Aorta (tissue), 5 donors: ENCODE results near the gene KRT71. TPM values are rescaled to one million over a fixed set of nuclear protein-coding genes. Genes with fewer than 3 reads are reported as not detected.
A peak's percentile ranks its signal among the peaks of the same experiment; 100 is the strongest.

ENCODE experiments used
- ATAC-seq: fragments of 200-7000 bp; cut with Tn5 transposase; one replicate; pipeline ENCODE4 v1.9.1; 2022; ENCODE audit warnings: moderate library complexity; ENCODE audit not compliant: low FRiP score
- DNase-seq, 2 donors: peaks; one replicate each; pipeline ENCODE4 v3.0.0-alpha.2; 2020
- H3K27ac ChIP-seq, 2 donors: one replicate each; pipeline ENCODE4 v1.5.1; 2013; ENCODE audit warnings: low read length in 2 of 2, mild to moderate bottlenecking in 2 of 2, moderate library complexity in 2 of 2, control low read depth in 1 of 2, inconsistent platforms in 1 of 2, low read depth in 1 of 2
- H3K27me3 ChIP-seq, 2 donors: one replicate each; pipeline ENCODE4 v1.6.1; 2013; ENCODE audit warnings: control low read depth in 1 of 2, low read length in 1 of 2, mild to moderate bottlenecking in 1 of 2, moderate library complexity in 1 of 2; ENCODE audit not compliant: insufficient read depth in 2 of 2, control insufficient read depth in 1 of 2
- H3K36me3 ChIP-seq, 2 donors: one replicate each; pipeline ENCODE4 v1.6.1; 2013; ENCODE audit warnings: control low read depth in 1 of 2, low read length in 1 of 2, mild to moderate bottlenecking in 1 of 2; ENCODE audit not compliant: insufficient read depth in 2 of 2, control insufficient read depth in 1 of 2
- H3K4me1 ChIP-seq, 2 donors: one replicate each; pipeline ENCODE4 v1.6.1; 2013; ENCODE audit warnings: low read length in 2 of 2, control low read depth in 1 of 2, mild to moderate bottlenecking in 1 of 2, moderate library complexity in 1 of 2; ENCODE audit not compliant: insufficient read depth in 2 of 2, control insufficient read depth in 1 of 2
- H3K4me3 ChIP-seq, 2 donors: one replicate each; pipeline ENCODE4 v1.5.1; 2013; ENCODE audit warnings: low read length in 2 of 2, control low read depth in 1 of 2, mild to moderate bottlenecking in 1 of 2
- H3K9me3 ChIP-seq: one replicate; pipeline ENCODE4 v1.6.1; 2013; ENCODE audit warnings: mild to moderate bottlenecking, low read length; ENCODE audit not compliant: control insufficient read depth
- WGBS, 2 donors: extraction: QIAGEN DNeasy Blood & Tissue Kit; methylation state at CpG; one replicate each; pipeline ENCODE4 v1.1.7; 2013; 5-methylcytosine and 5-hydroxymethylcytosine counted together
- intact Hi-C, 2 donors: fragments of 100-400 bp; cut with DNase I; formaldehyde crosslinking; loops; one replicate each; pipeline versions ENCODE4 v1.14.2 to v1.15.0; 2022
- polyA plus RNA-seq, 2 donors: library from polyadenylated mRNA; stranded (reverse); fragments of 200-250 nt; gene quantifications; one replicate each; pipeline ENCODE4 v1.2.3, GENCODE V29; 2013
- total RNA-seq, 2 donors: library from RNA; stranded (reverse); fragmentation: NEBNext Ultra II Directional; extraction: Animal tissue kit (Norgen Biotek cat#: 25700); gene quantifications; one replicate each; pipeline ENCODE4 v1.2.1, GENCODE V29; 2021
- donor health status: healthy with polysubstance abuse.
- donor health status: Bipolar disorder and iron deficiency.
- donor health status: DM: no; HTN: no; CAD: no.
- donor health status: DM: no; HTN: no; CAD: no.
- donor health status: DM: yes; HTN: yes; CAD: no.

KRT71 gene
- total and polyA plus RNA-seq, 4 donors, result not detected

DNA sequence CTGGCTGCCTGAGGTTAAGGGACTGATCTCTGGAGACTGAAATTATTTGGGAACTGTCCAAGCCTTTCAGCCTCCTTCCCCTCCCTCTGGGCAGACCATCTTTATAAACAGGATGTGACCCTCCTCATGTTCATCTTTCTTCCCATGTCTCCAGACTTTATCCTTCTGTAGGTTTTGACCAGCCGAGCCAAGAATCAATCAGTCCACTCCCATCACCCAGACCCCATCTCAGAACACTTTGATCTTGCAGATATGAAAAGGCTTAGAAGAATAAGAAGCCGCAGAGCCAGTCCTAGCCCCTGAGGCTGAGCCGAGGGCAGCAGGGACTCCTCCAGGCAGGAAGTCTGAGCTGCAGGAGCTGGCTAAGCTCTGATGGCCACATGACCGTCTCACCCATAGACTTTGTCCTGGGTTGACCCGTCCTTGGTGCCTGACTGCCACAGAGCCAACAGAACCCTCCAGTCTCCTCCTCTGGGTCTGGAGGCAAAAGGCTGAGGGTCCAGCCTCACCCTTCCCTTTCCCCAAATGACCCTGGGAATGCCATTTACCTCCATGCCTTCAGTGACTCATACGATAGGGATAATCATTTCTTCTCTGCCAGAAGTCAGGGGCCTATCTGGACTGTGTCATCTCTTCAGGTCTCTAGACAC is 1.6 kb downstream of the KRT71 start:
- Histone ChIP-seq H3K27ac (no peak overlapping the region), H3K9me3 (no peaks in the 10 kb centered on the region), H3K36me3 (no peaks in the 10 kb centered on the region), H3K27me3 (no peaks in the 10 kb centered on the region), H3K4me3 (no peak overlapping the region), H3K4me1 (no peaks in the 10 kb centered on the region)
- ATAC-seq, result no peak
- WGBS, 2 donors, result 47 to 51% methylated on average over 6 of the region's 6 CpGs
- DNase-seq, result peak in 1 of 2 donors; percentile 29
- intact Hi-C loops, result no loop called here

DNA sequence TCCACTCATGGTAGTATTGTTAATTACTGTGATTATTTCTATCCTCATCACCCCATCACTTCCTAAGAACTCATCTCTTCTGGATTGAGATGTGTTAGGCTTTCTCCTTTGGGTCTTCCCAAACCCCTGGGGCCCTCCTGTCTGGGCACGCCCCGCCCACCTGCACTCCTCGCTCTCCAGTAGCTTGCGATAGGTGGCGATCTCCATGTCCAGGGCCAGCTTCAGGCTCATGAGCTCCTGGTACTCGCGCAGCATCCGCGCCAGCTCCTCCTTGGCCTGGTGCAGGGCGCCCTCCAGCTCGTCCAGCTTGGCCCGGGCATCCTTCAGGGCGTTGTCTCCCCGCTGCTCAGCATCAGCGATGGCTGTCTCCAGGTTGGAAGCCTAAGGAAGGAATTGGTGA is 6.8 kb downstream of the KRT71 start:
- 91% methylated on average over 15 of the region's 15 CpGs for WGBS, 2 donors
- Histone ChIP-seq H3K4me1 (no peaks in the 10 kb centered on the region), H3K4me3 (no peak overlapping the region), H3K27ac (no peak overlapping the region), H3K9me3 (no peaks in the 10 kb centered on the region), H3K36me3 (no peaks in the 10 kb centered on the region), H3K27me3 (no peaks in the 10 kb centered on the region)
- no peak for ATAC-seq
- intact Hi-C loops, result no loop called here
- DNase-seq, result peak in 1 of 2 donors; percentile 42

GRCh38 chr12:52543985-52544883 is 8.7 kb downstream of the KRT71 start:
- H3K36me3 ChIP-seq, result no peaks in the 10 kb centered on the region
- intact Hi-C loops, result no loop called here
- no peaks in the 10 kb centered on the region for H3K9me3 ChIP-seq
- no peaks in the 10 kb centered on the region for H3K27me3 ChIP-seq
- H3K27ac ChIP-seq, result no peak overlapping the region
- WGBS, 2 donors, result 4 to 12% methylated on average over 17 of the region's 17 CpGs
- no peak overlapping the region for H3K4me3 ChIP-seq
- peak; percentile 55 for ATAC-seq
- peak; percentile 68 to 80 for DNase-seq
- H3K4me1 ChIP-seq, result no peaks in the 10 kb centered on the region

DNA sequence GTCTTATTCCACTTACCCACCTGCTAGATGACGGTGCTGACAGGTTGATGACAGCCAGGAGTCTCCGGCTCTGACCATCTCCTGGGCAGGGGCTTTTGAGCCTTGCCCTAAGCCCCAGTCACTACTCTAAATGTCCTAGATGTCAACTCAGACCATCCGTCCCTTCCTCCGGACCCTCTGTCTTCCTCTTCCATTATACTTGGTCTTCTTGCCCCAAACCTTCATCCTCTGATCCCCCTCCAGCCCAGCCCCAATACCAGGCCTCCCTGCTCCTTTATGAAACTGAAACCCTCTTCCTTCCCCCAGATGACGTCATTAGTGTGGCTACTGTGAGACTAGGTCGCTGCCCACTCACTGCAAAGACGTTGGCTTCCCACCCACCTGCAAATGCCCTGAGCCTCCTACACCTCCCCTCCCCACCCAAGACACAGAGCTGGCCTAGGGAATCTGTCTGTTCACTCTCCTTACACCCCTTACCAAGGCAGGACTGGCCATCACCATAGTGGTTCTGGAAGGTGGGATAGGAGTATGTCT is 10.1 kb downstream of the KRT71 start:
- Histone ChIP-seq H3K27me3 (no peaks in the 10 kb centered on the region), H3K4me3 (no peak overlapping the region), H3K9me3 (no peaks in the 10 kb centered on the region), H3K4me1 (no peaks in the 10 kb centered on the region), H3K27ac (no peak overlapping the region), H3K36me3 (no peaks in the 10 kb centered on the region)
- DNase-seq, result peak in 1 of 2 donors; percentile 26
- WGBS, 2 donors, result 85 to 88% methylated on average over 7 of the region's 7 CpGs
- no peak for ATAC-seq
- intact Hi-C loops, result no loop called here

- intact Hi-C loops, result no loop called here
Measured at GRCh38 chr12:52542157-52542556, 10.8 kb downstream of the KRT71 start.

DNA sequence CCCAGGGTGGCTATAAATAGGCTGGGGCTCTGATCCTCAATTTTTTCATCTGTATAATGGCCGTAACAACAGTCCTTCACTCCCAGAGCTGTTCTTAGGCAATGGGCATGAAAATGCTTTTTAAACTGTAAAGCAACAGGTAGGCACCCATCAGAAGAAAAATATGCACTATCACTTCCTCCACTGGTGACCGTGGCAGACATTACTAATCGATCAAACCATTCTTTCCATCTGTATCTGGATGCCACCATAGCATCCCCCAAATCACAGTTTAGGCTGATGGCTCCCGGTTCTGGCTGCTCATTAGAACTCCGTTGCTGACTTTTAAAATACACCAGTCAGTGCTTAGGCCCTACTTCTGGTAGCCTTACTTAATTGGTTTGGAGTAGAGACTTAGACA is 11.2 kb downstream of the KRT71 start:
- intact Hi-C loops, result no loop called here
- WGBS, 2 donors, result 96% methylated on average over 5 of the region's 5 CpGs
- ATAC-seq, result no peak
- no peak overlapping the region for H3K27ac ChIP-seq
- no peaks in the 10 kb centered on the region for H3K9me3 ChIP-seq
- no peak overlapping the region for H3K4me3 ChIP-seq
- H3K36me3 ChIP-seq, result no peaks in the 10 kb centered on the region
- DNase-seq, result peak in 1 of 2 donors; percentile 9
- no peaks in the 10 kb centered on the region for H3K4me1 ChIP-seq
- no peaks in the 10 kb centered on the region for H3K27me3 ChIP-seq

More at GRCh38 chr12:52542157-52542556, 10.8 kb downstream of the KRT71 start:
- H3K4me1 ChIP-seq, result no peaks in the 10 kb centered on the region
- no peak overlapping the region for H3K4me3 ChIP-seq
- DNase-seq (peak in 1 of 2 donors; percentile 37), ATAC-seq (no peak)
- H3K9me3 ChIP-seq, result no peaks in the 10 kb centered on the region
- H3K27me3 ChIP-seq, result no peaks in the 10 kb centered on the region
- H3K36me3 ChIP-seq, result no peaks in the 10 kb centered on the region
- H3K27ac ChIP-seq, result no peak overlapping the region

- WGBS, 2 donors, result 93 to 96% methylated on average over 7 of the region's 7 CpGs
- no peaks in the 10 kb centered on the region for H3K36me3 ChIP-seq
- H3K4me1 ChIP-seq, result no peaks in the 10 kb centered on the region
- H3K27me3 ChIP-seq, result no peaks in the 10 kb centered on the region
- no peaks in the 10 kb centered on the region for H3K9me3 ChIP-seq
- intact Hi-C loops, result no loop called here
- no peak for ATAC-seq
- DNase-seq, result peak; percentile 18 to 47
- H3K27ac ChIP-seq, result no peak overlapping the region
- no peak overlapping the region for H3K4me3 ChIP-seq
Measured at GRCh38 chr12:52540531-52540930, 12.4 kb downstream of the KRT71 start.

GRCh38 chr12:52539821-52540173 is 13.1 kb downstream of the KRT71 start:
- Histone ChIP-seq H3K27ac (no peak overlapping the region), H3K27me3 (no peaks in the 10 kb centered on the region), H3K36me3 (no peaks in the 10 kb centered on the region), H3K9me3 (no peaks in the 10 kb centered on the region), H3K4me3 (no peak overlapping the region), H3K4me1 (no peaks in the 10 kb centered on the region)
- DNase-seq (peak in 1 of 2 donors; percentile 23), ATAC-seq (no peak)
- WGBS, 2 donors, result 95 to 100% methylated on average over 3 of the region's 3 CpGs
- intact Hi-C loops, result no loop called here
